Central memory CD8-positive, alpha-beta T cell (primary cell): Measurements from ENCODE around the gene VSNL1.
"Not testable (repeated sequence)": the region's sequence is repeated elsewhere in the genome, so short reads cannot be mapped to it uniquely, and the experiment has no call there.

ENCODE experiments used
- ATAC-seq: fragments of 150-1000 bp; cut with Tn5 transposase; replicated peaks from 2 replicates; pipeline ENCODE4 v1.10.0; 2022; ENCODE audit warnings: mild to moderate bottlenecking, moderate FRiP score, moderate number of reproducible peaks; ENCODE audit not compliant: poor library complexity, severe bottlenecking; ENCODE audit errors: extremely low read depth
- DNase-seq, 2 donors: peaks; one replicate each; pipeline ENCODE4 v3.0.0; 2021; ENCODE audit warnings: low spot score in 2 of 2
- H3K27ac Mint-ChIP-seq: one replicate; pipeline ENCODE4 v1.8.0; 2022; ENCODE audit warnings: low read depth, mild to moderate bottlenecking, moderate library complexity, mixed read lengths
- H3K27me3 Mint-ChIP-seq: one replicate; pipeline ENCODE4 v1.8.0; 2022; ENCODE audit warnings: mixed read lengths
- H3K36me3 Mint-ChIP-seq: one replicate; pipeline ENCODE4 v1.8.0; 2022; ENCODE audit warnings: mild to moderate bottlenecking, moderate library complexity, mixed read lengths; ENCODE audit not compliant: insufficient read depth
- H3K4me1 Mint-ChIP-seq: one replicate; pipeline ENCODE4 v1.8.0; 2022; ENCODE audit warnings: mixed read lengths
- H3K4me3 Mint-ChIP-seq: one replicate; pipeline ENCODE4 v1.8.0; 2022; ENCODE audit warnings: mild to moderate bottlenecking, moderate library complexity, mixed read lengths
- H3K9me3 Mint-ChIP-seq: one replicate; pipeline ENCODE4 v1.8.0; 2022; ENCODE audit warnings: mixed read lengths

The VSNL1 gene

GRCh38 chr2:17545680-17546613 is 5.5 kb downstream of the VSNL1 start:
- Mint-ChIP-seq H3K4me1 (no peaks in the 10 kb centered on the region), H3K36me3 (no peaks in the 10 kb centered on the region)

GRCh38 chr2:17547237-17547636 is 6.7 kb downstream of the VSNL1 start:
- Mint-ChIP-seq H3K27me3 (peaks cover 31% of the 10 kb centered on the region), H3K4me1 (no peaks in the 10 kb centered on the region), H3K9me3 (peaks cover 13% of the 10 kb centered on the region), H3K27ac (no peak overlapping the region), H3K36me3 (no peaks in the 10 kb centered on the region), H3K4me3 (no peak overlapping the region)
- no peak for ATAC-seq
- no peak for DNase-seq

More at GRCh38 chr2:17545680-17546613, 5.5 kb downstream of the VSNL1 start:
- Mint-ChIP-seq H3K9me3 (peaks cover 12% of the 10 kb centered on the region), H3K27me3 (peaks cover 42% of the 10 kb centered on the region), H3K27ac (no peak overlapping the region), H3K4me3 (no peak overlapping the region)
- no peak for DNase-seq
- no peak for ATAC-seq

DNA sequence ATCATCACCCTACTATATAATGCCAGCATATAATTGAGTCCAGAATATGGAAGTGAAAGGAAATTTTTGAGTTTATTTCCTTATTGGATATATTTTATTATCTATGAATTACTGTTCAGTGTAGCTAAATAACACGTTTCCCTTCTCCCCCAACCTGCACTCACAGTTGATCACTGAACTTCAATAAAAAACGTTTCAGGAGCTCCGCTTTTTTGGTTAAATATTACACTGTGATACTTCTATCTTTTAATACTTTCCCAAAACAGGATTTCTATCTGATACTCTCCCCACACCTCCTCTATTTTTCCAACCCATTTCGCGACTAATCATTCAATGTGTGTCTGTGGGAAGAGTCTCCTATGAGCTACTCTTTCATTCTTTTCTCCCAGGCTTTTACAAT is 7.2 kb downstream of the VSNL1 start:
- Mint-ChIP-seq H3K4me1 (no peaks in the 10 kb centered on the region), H3K27me3 (peaks cover 27% of the 10 kb centered on the region)
- no peak for DNase-seq

DNA sequence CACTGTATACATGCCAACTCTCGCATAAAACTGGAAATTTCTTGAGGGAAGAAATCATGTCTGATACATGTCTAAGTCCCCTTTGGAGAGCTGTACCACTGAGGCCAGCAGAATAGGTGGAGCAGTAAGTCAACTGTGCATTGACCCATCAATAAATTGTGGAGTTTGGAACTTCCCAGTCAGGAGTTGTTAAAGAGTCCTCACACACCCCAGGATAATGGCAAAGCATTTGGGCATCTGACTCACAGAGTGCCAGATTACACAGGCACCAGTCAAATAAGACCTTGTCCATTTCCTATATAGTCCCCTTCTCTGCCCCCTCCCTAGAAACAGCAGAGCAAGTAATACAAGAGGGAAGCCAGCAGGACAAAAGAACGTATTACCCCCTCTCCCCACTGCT is 10.4 kb downstream of the VSNL1 start:
- Mint-ChIP-seq H3K9me3 (peaks cover 13% of the 10 kb centered on the region), H3K27ac (no peak overlapping the region), H3K36me3 (no peaks in the 10 kb centered on the region), H3K4me1 (no peaks in the 10 kb centered on the region), H3K27me3 (peaks cover 20% of the 10 kb centered on the region), H3K4me3 (no peak overlapping the region)
- no peak for DNase-seq
- no peak for ATAC-seq

More for the DNA sequence above, 7.2 kb downstream of the VSNL1 start:
- ATAC-seq, result no peak
- Mint-ChIP-seq H3K9me3 (peaks cover 13% of the 10 kb centered on the region), H3K36me3 (no peaks in the 10 kb centered on the region), H3K4me3 (no peak overlapping the region), H3K27ac (no peak overlapping the region)

GRCh38 chr2:17555150-17555549 is 14.7 kb downstream of the VSNL1 start:
- no peaks in the 10 kb centered on the region for H3K27me3 Mint-ChIP-seq
- no peak overlapping the region for H3K27ac Mint-ChIP-seq
- peaks cover 7% of the 10 kb centered on the region for H3K9me3 Mint-ChIP-seq
- ATAC-seq, result no peak
- H3K36me3 Mint-ChIP-seq, result no peaks in the 10 kb centered on the region
- H3K4me3 Mint-ChIP-seq, result no peak overlapping the region
- DNase-seq, result no peak
- H3K4me1 Mint-ChIP-seq, result no peaks in the 10 kb centered on the region

DNA sequence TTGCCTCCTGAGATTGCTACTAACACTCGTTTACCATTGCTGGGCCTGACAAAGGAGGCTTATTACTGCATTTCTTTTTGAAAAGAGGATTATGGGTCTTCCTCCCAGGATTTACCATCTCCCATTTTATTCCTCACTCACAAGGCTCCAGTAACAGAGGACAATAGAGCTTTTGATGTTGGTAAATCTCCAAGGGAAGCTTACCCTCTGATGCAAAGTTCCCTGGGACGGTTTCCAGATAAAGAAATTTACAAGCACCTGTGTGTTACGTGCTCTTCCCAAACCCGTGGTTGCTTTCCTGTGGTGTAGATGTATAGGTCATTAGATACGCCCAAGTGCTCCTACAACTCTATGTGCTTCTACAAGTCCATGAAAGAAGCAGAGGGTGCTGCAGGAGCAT is 17.1 kb downstream of the VSNL1 start:
- DNase-seq (no peak), ATAC-seq (no peak)
- no peaks in the 10 kb centered on the region for H3K27me3 Mint-ChIP-seq
- no peaks in the 10 kb centered on the region for H3K4me1 Mint-ChIP-seq
- no peaks in the 10 kb centered on the region for H3K36me3 Mint-ChIP-seq
- H3K27ac Mint-ChIP-seq, result no peak overlapping the region
- H3K4me3 Mint-ChIP-seq, result no peak overlapping the region
- peaks cover 7% of the 10 kb centered on the region for H3K9me3 Mint-ChIP-seq

DNA sequence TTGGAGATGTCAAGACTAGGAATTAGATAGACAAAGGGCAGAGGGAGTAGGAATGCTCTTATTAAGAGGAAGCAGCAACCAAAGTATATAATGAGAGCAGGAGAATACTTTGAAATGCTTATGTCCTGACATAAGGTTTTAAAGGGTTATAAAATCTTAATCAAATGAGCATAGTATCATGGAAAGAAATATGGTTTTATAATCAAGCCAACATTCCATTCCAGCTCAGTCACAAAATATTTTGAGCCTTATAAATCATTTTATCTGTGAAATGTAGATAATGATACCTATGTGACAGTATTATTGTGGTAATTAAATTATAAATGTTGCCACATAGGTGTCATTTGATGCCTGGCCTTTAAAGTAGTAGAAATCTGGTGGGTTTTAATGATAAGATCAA is 17.6 kb downstream of the VSNL1 start:
- Mint-ChIP-seq H3K36me3 (no peaks in the 10 kb centered on the region), H3K4me1 (no peaks in the 10 kb centered on the region), H3K4me3 (no peak overlapping the region), H3K9me3 (peaks cover 7% of the 10 kb centered on the region), H3K27ac (no peak overlapping the region), H3K27me3 (no peaks in the 10 kb centered on the region)
- ATAC-seq (no peak), DNase-seq (no peak)

GRCh38 chr2:17558878-17559277 is 18.4 kb downstream of the VSNL1 start:
- ATAC-seq, result no peak

GRCh38 chr2:17565726-17566125 is 25.2 kb downstream of the VSNL1 start:
- H3K36me3 Mint-ChIP-seq, DNase-seq, H3K4me1 Mint-ChIP-seq, H3K27me3 Mint-ChIP-seq, ATAC-seq, H3K27ac Mint-ChIP-seq, H3K4me3 Mint-ChIP-seq: not testable (repeated sequence)
- H3K9me3 Mint-ChIP-seq, result peaks cover 12% of the 10 kb centered on the region

More at GRCh38 chr2:17558878-17559277, 18.4 kb downstream of the VSNL1 start:
- DNase-seq, result no peak
- H3K36me3 Mint-ChIP-seq, result no peaks in the 10 kb centered on the region
- H3K27me3 Mint-ChIP-seq, result no peaks in the 10 kb centered on the region
- H3K4me1 Mint-ChIP-seq, result no peaks in the 10 kb centered on the region
- peaks cover 7% of the 10 kb centered on the region for H3K9me3 Mint-ChIP-seq
- no peak overlapping the region for H3K4me3 Mint-ChIP-seq
- H3K27ac Mint-ChIP-seq, result no peak overlapping the region

- no peak overlapping the region for H3K27ac Mint-ChIP-seq
- ATAC-seq (no peak), DNase-seq (no peak)
- H3K27me3 Mint-ChIP-seq, result no peaks in the 10 kb centered on the region
- peaks cover 11% of the 10 kb centered on the region for H3K9me3 Mint-ChIP-seq
- H3K36me3 Mint-ChIP-seq, result no peaks in the 10 kb centered on the region
- H3K4me3 Mint-ChIP-seq, result no peak overlapping the region
- H3K4me1 Mint-ChIP-seq, result no peaks in the 10 kb centered on the region
Observed at GRCh38 chr2:17571681-17572080, 31.2 kb downstream of the VSNL1 start.

DNA sequence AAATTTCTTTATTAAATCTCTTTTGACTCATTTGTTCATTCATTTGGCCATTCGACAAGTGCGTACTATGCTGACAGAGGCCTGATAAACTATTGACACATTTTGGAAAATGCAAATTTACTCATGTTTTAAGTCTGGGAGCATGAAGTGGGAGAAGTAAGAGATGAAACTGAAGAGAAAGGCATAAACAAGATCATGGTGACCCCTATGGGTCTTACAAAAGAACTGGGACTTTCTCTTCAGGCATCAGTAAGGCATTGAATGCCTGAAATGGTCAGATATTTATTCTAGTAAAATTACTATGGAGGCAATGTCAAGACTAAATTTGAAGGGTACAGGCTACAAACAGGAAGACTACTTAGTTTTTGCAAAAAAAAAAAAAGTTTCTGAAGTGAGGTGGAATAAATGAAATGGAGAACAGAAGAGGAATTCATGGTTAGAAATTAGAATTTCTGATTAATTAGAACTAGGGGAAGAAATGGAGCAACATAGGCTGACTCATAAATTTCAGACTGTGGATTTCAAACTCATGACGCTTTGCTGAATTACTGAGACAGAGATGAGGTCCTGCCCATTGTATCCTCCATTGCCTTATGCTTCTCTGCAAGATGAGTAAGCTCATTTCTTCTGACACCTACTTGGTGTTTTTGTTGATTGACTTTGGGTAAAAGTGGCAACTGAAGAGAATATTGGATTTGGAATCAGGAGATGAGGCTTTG is 32.7 kb downstream of the VSNL1 start:
- Mint-ChIP-seq H3K27me3 (no peaks in the 10 kb centered on the region), H3K4me3 (no peak overlapping the region), H3K36me3 (no peaks in the 10 kb centered on the region), H3K4me1 (no peaks in the 10 kb centered on the region), H3K27ac (no peak overlapping the region), H3K9me3 (peaks cover 11% of the 10 kb centered on the region)
- ATAC-seq, result no peak
- no peak for DNase-seq

DNA sequence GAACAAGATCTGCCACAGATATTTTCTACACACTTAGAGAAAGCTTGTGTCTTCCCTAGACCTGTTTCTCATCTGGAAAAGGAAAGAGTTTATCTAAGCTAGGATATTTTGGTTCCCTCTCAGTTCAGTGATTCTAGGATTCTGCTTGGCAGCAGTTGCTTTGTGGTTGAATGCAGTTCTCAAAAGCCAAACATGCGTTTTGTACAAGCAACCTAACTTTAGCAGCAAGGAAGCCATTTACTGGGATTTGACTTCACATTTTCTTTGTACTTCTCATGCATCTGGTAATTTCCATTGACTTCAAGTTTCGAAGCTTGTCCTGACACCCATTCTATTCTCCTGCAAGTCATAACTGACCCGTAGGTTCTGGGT is 33.3 kb downstream of the VSNL1 start:
- Mint-ChIP-seq H3K4me3 (no peak overlapping the region), H3K9me3 (peaks cover 11% of the 10 kb centered on the region), H3K36me3 (no peaks in the 10 kb centered on the region), H3K27ac (no peak overlapping the region), H3K27me3 (no peaks in the 10 kb centered on the region), H3K4me1 (no peaks in the 10 kb centered on the region)
- DNase-seq (no peak), ATAC-seq (no peak)
